Muscle of leg (tissue), 16 donors: ENCODE results near the gene PRKRA. TPM values are rescaled to one million over a fixed set of nuclear protein-coding genes. Genes with fewer than 3 reads are reported as not detected.

Source experiments
- DNase-seq: peaks from one replicate; pipeline ENCODE4 v3.0.0; 2013
- H3K27ac ChIP-seq: one replicate; pipeline ENCODE4 v1.5.1; 2013; ENCODE audit warnings: mild to moderate bottlenecking, low read length, control low read depth
- H3K27me3 ChIP-seq: one replicate; pipeline ENCODE4 v1.6.1; 2013; ENCODE audit warnings: low read length; ENCODE audit not compliant: control insufficient read depth, insufficient read depth
- H3K36me3 ChIP-seq: one replicate; pipeline ENCODE4 v1.6.1; 2013; ENCODE audit warnings: low read length; ENCODE audit not compliant: control insufficient read depth, insufficient read depth
- H3K4me1 ChIP-seq: one replicate; pipeline ENCODE4 v1.6.1; 2013; ENCODE audit warnings: low read length; ENCODE audit not compliant: control insufficient read depth, insufficient read depth
- H3K4me3 ChIP-seq: one replicate; pipeline ENCODE4 v1.5.1; 2013; ENCODE audit warnings: low read length, control low read depth
- H3K9me3 ChIP-seq: replicated peaks from 2 replicates; pipeline ENCODE4 v1.6.1; 2013; ENCODE audit warnings: low read depth, low read length; ENCODE audit not compliant: control insufficient read depth
- WGBS: methylation state at CpG from one replicate; pipeline ENCODE4 v1.1.5; 2013; ENCODE audit warnings: missing lambda C conversion rate; ENCODE audit not compliant: insufficient coverage; 5-methylcytosine and 5-hydroxymethylcytosine counted together
- long read RNA-seq, 11 donors: transcript quantifications; one replicate each; lab custom pipeline, GENCODE V29; 2026
- polyA plus RNA-seq, 8 donors: library from polyadenylated mRNA; unstranded; fragments of 120-200 nt; gene quantifications; one replicate each; pipeline versions ENCODE4 v1.2.1 to v1.2.3, GENCODE V29; 2013; ENCODE audit warnings: inconsistent platforms in 1 of 8, low replicate concordance in 1 of 8; ENCODE audit not compliant: insufficient read length in 8 of 8, insufficient read depth in 1 of 8
- total RNA-seq: library from RNA; stranded (reverse); fragments of 120-200 nt; gene quantifications from one replicate; pipeline ENCODE4 v1.2.4, GENCODE V29; 2013

The PRKRA gene
- total RNA-seq (51.7 TPM), polyA plus RNA-seq (10 to 100 TPM; 41.0 to 56.1 (median 48.2) TPM)
- long read RNA-seq, donor 1, transcript PRKRA-201 (8 exons, 1,826 nt), result major isoform, 9 of 12 reads
- long read RNA-seq, donor 1, partial matches to known transcripts, result 0 of 12 reads
- long read RNA-seq, donor 1, other reads (novel, unspliced or antisense), result 0 of 12 reads
- long read RNA-seq, donor 2, partial matches to known transcripts, result 0 of 1 reads
- long read RNA-seq, donor 2, other reads (novel, unspliced or antisense), result 0 of 1 reads
- long read RNA-seq, donor 3, transcript PRKRA-201 (8 exons, 1,826 nt), result major isoform, 27 of 33 reads
- long read RNA-seq, donor 3, partial matches to known transcripts, result 0 of 33 reads
- long read RNA-seq, donor 3, other reads (novel, unspliced or antisense), result 0 of 33 reads
- long read RNA-seq, donor 4, transcript PRKRA-201 (8 exons, 1,826 nt), result major isoform, 18 of 34 reads
- long read RNA-seq, donor 4, partial matches to known transcripts, result 13 of 34 reads
- long read RNA-seq, donor 4, other reads (novel, unspliced or antisense), result 0 of 34 reads
- long read RNA-seq, donor 5, transcript PRKRA-201 (8 exons, 1,826 nt), result major isoform, 33 of 69 reads
- long read RNA-seq, donor 5, partial matches to known transcripts, result 27 of 69 reads
- long read RNA-seq, donor 5, other reads (novel, unspliced or antisense), result 0 of 69 reads
- long read RNA-seq, donor 6, transcript PRKRA-201 (8 exons, 1,826 nt), result major isoform, 15 of 28 reads
- long read RNA-seq, donor 6, partial matches to known transcripts, result 9 of 28 reads
- long read RNA-seq, donor 6, other reads (novel, unspliced or antisense), result 0 of 28 reads
- long read RNA-seq, donor 7, transcript PRKRA-201 (8 exons, 1,826 nt), result major isoform, 15 of 24 reads
- long read RNA-seq, donor 7, partial matches to known transcripts, result 6 of 24 reads
- long read RNA-seq, donor 7, other reads (novel, unspliced or antisense), result 0 of 24 reads
- long read RNA-seq, donor 8, transcript PRKRA-201 (8 exons, 1,826 nt), result major isoform, 17 of 48 reads
- long read RNA-seq, donor 8, partial matches to known transcripts, result 27 of 48 reads
- long read RNA-seq, donor 8, other reads (novel, unspliced or antisense), result 0 of 48 reads
- long read RNA-seq, donor 9, transcript PRKRA-201 (8 exons, 1,826 nt), result major isoform, 11 of 13 reads
- long read RNA-seq, donor 9, partial matches to known transcripts, result 0 of 13 reads
- long read RNA-seq, donor 9, other reads (novel, unspliced or antisense), result 0 of 13 reads
- long read RNA-seq, donor 10, transcript PRKRA-201 (8 exons, 1,826 nt), result major isoform, 14 of 30 reads
- long read RNA-seq, donor 10, partial matches to known transcripts, result 10 of 30 reads
- long read RNA-seq, donor 10, other reads (novel, unspliced or antisense), result 0 of 30 reads
- long read RNA-seq, donor 11, transcript PRKRA-201 (8 exons, 1,826 nt), result major isoform, 21 of 24 reads
- long read RNA-seq, donor 11, partial matches to known transcripts, result 0 of 24 reads
- long read RNA-seq, donor 11, other reads (novel, unspliced or antisense), result 0 of 24 reads

DNA sequence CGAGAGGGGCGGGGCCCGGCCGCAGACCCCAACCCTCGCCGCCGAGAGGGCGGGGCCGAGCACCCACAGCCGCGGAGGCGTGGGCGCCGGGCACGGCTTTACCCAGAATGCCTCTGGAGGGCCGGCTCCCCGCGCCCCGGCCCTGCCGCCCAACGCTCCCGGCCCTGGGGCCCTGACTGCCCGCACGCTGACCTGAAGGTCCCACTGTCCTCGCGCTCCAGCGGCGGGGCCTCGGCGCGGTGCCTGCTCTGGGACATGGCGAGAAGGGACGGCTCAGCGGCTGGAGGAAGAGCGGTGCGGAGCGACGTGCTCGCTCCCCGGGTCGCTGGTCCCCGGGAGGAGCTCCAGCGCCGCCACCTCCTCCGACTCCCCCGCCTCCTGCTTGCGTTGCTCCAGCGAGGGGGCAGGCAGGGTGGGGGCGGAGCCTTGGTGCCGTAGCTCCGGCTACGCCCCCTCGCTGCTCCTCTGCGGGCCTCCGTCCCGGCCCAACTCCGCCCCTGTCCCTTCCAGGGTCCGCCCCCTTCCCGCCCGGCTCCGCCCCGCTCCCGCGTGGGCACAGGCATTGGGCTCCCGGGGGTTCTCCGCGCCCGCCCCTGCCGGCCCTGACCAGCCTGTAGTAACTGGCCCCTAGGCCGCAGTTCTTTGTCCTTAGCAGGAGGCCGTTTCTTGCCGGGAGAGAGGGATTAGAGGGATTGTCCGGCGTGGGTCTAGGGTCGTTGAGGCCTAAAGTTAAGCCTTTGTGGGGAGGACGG, at the start of gene PRKRA, which contains the start of gene PJVK:
Gene PRKRA (minus strand): TSS at position 402 of the 752 bp plus-strand sequence. CDS start 145 bp downstream, at position 257.
Gene PJVK (plus strand): TSS at position 605 of the 752 bp plus-strand sequence. CDS start 2,032 bp downstream, outside the sequence.
- Histone ChIP-seq H3K4me1 (peaks cover 18% of the 10 kb centered on the region), H3K27me3 (no peaks in the 10 kb centered on the region), H3K36me3 (peaks cover 19% of the 10 kb centered on the region), H3K9me3 (no peaks in the 10 kb centered on the region), H3K27ac (peak within 1 kb of the TSS; percentile 100), H3K4me3 (peak within 1 kb of the TSS; percentile 81)
- under 1% methylated on average over 75 of the region's 76 CpGs for WGBS
- peak; percentile 99 for DNase-seq

DNA sequence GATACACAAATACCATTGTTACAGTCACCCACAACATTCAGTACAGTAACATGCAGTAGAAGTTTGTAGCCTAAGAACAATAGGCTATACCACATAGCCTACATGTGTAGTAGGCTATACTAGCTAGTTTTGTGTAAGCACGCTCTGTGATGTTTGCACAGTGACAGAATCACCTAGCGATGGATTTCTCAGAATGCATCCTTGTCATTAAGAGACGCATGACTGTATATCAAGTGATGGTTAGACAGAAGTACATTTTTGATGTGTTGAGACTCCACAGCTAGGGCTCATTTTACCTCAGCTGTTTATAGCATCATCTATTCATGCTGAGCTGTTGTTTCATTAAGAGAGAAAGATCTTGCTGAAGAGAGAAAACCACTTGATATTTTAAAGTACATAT, 48.7 kb upstream of the PRKRA start:
- Histone ChIP-seq H3K36me3 (peaks cover 25% of the 10 kb centered on the region), H3K27ac (no peak overlapping the region), H3K9me3 (no peaks in the 10 kb centered on the region), H3K4me3 (no peak overlapping the region), H3K27me3 (no peaks in the 10 kb centered on the region), H3K4me1 (no peaks in the 10 kb centered on the region)
- WGBS, result 100% methylated on average over 3 of the region's 3 CpGs
- no peak for DNase-seq

DNA sequence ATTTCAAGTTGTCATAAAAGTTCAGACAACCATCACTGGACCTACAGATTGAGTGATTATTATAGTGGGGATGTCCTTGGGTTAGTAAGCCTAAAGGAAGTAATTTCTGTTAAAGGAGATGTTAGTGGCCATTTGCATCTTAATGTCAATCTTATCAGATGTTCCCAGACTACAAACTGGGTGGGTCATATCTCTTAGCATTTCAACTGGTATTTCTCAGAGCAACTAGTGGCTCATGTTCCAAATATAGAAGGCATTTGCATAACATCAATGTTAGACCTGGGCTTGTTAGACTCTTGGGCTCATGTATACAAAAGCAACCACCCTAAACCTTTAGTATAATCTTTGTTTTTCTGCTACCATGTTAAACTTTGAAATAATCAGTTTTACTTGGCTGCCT, 47.2 kb upstream of the PRKRA start:
- no peaks in the 10 kb centered on the region for H3K27me3 ChIP-seq
- H3K4me1 ChIP-seq, result no peaks in the 10 kb centered on the region
- DNase-seq, result no peak
- H3K36me3 ChIP-seq, result peaks cover 35% of the 10 kb centered on the region
- no peaks in the 10 kb centered on the region for H3K9me3 ChIP-seq
- no peak overlapping the region for H3K4me3 ChIP-seq
- H3K27ac ChIP-seq, result no peak overlapping the region

DNA sequence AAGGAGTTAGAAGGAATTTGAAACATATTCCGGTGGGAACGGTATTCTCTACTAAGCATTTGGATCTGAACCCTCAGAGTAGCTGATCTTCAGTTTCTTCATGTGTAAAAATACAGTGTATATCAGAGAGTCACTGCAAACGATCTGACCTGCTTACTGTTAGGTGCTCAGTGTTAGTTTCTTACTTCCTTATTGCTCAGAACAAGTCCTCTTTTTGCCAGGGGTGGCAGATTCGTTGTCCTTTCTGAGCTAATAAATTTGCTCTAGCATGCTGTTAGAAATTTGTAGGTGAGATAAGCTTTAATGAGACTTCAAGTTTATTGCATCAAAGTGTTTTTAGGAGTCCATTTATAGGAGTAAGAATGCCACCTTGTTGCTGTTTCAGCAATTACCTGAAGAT, 45.1 kb upstream of the PRKRA start:
- Histone ChIP-seq H3K36me3 (peaks cover 42% of the 10 kb centered on the region), H3K9me3 (no peaks in the 10 kb centered on the region), H3K27me3 (no peaks in the 10 kb centered on the region), H3K27ac (no peak overlapping the region), H3K4me1 (no peaks in the 10 kb centered on the region), H3K4me3 (no peak overlapping the region)
- 100% methylated on average over 1 of the region's 4 CpGs for WGBS
- no peak for DNase-seq

DNA sequence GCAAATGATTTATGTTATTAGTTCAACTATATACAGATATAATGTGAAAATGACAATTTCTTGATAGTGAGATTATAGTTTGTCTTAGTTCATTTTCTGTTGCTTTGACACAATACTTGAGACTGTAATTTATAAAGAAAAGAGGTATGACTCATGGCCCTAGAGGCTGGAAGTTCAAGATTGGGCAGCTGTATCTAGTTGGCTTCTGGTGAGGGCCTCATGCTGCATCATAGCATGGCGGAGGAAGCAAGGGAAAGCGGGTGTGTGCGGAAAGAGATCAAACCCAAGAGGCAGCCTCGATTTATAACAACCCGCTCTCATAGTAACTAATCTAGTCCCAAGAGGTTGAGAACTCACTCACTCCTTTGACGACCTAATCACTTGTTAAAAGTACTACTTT, 40.6 kb upstream of the PRKRA start:
- Histone ChIP-seq H3K4me3 (no peak overlapping the region), H3K4me1 (no peaks in the 10 kb centered on the region), H3K27ac (no peak overlapping the region), H3K36me3 (peaks cover 37% of the 10 kb centered on the region), H3K27me3 (no peaks in the 10 kb centered on the region), H3K9me3 (no peaks in the 10 kb centered on the region)
- DNase-seq, result no peak
- WGBS, result 96% methylated on average over 6 of the region's 6 CpGs

DNA sequence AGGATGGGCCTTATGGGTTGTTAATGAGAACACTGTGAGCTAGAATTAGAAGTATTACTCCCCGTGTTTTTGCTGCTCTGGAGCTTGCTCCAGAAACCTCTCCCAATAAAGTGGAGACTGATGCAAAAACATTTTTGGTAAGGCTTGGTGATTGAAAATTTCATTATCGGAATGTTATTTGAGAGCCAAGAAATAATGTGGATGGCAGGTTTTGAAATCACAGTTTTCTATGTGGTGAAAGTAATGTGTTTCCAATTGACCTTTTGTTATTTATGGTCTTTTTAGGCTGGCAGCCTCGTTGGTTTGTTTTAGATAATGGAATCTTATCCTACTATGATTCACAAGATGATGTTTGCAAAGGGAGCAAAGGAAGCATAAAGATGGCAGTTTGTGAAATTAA, 34.4 kb upstream of the PRKRA start:
- H3K9me3 ChIP-seq, result no peaks in the 10 kb centered on the region
- no peaks in the 10 kb centered on the region for H3K27me3 ChIP-seq
- no peak for DNase-seq
- H3K36me3 ChIP-seq, result peaks cover 12% of the 10 kb centered on the region
- peaks cover 13% of the 10 kb centered on the region for H3K4me1 ChIP-seq
- no peak overlapping the region for H3K27ac ChIP-seq
- no peak overlapping the region for H3K4me3 ChIP-seq
- WGBS, result no CpG with 5 or more reads among the region's 3 CpGs

DNA sequence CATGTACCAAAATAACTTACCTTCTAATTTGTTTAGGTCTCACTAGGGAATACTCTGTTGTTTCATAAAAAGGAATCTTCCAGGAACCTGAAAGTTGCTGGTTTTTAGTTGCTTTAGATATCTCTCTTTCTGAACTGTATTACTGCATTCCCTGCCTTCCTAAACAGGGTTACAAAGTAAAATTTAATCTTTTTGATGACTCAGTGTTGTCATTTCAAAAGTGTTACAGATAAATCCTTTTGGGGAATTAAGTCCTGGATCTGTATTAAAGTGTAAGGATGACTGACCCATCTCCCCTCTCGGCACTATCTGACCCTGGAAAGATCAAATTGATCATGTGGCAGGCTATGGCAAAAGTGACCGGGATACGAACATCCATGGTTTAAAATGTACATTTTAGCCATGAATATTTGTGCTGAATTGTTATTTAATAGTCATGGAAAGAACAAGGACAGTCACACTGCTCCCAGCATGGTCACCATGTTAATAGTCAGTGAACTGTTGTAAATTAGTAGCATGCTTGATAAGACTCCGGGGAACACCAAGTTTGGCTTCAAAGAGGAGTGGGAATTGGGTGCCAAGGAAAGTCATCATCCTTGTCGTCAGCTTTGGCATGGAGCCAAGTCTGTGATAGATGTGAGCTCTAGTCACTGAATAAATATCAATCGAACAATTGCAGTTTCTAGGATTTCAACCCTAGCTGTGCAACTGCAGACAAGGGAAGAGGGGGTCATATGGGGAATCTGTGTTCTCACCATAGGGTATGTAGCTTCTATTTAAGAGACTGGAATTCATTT, 33.5 kb upstream of the PRKRA start:
- H3K9me3 ChIP-seq, result no peaks in the 10 kb centered on the region
- DNase-seq, result peak; percentile 16
- WGBS, result 61% methylated on average over 4 of the region's 6 CpGs
- H3K4me1 ChIP-seq, result peaks cover 17% of the 10 kb centered on the region
- no peak overlapping the region for H3K27ac ChIP-seq
- no peaks in the 10 kb centered on the region for H3K27me3 ChIP-seq
- no peak overlapping the region for H3K4me3 ChIP-seq
- H3K36me3 ChIP-seq, result peaks cover 10% of the 10 kb centered on the region

DNA sequence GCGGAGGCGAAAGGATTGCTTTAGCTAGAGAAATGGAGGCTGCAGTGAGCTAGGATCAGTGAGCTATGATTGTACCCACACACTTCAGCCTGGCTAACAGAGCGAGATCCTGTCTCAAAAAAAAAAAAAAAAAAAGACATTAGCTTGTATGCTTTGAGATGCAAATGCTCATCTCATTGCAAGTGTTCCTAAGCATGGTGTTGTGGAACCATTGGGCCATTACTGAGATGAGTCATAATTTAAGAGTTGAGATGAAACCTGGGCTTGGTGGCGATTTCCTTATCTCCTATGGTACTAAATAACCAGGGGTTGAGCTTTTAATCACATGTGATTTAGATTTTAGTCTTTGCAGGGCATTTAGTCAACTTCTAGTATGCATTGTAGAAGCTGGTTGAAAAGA, 31.5 kb upstream of the PRKRA start:
- 100% methylated on average over 1 of the region's 4 CpGs for WGBS
- no peaks in the 10 kb centered on the region for H3K9me3 ChIP-seq
- H3K27me3 ChIP-seq, result no peaks in the 10 kb centered on the region
- H3K36me3 ChIP-seq, result peaks cover 8% of the 10 kb centered on the region
- peaks cover 23% of the 10 kb centered on the region for H3K4me1 ChIP-seq
- no peak for DNase-seq
- H3K4me3 ChIP-seq, result no peak overlapping the region
- H3K27ac ChIP-seq, result no peak overlapping the region
